OCI-LY1 (cell line): ENCODE measurements around the gene COMMD2.

ENCODE experiments used
- H2AFZ ChIP-seq: fragments of 200-600 bp; sonication (generic), shearing (Covaris generic); 2 replicates; pipeline ENCODE4 v1.6.0; 2014; ENCODE audit warnings: antibody characterized with exemption, mild to moderate bottlenecking, low read length
- H3F3A ChIP-seq: fragments of 200-600 bp; sonication (generic), shearing (Covaris generic); 2 replicates; pipeline ENCODE4 v1.6.0; 2014; ENCODE audit warnings: mild to moderate bottlenecking, antibody characterized with exemption, low read length, moderate library complexity; ENCODE audit not compliant: insufficient read depth
- H3K27ac ChIP-seq: fragments of 200-600 bp; sonication (generic); 2 replicates; pipeline ENCODE4 v1.5.1; 2014; ENCODE audit warnings: low read length, mixed run types, mild to moderate bottlenecking, low read depth; ENCODE audit not compliant: poor library complexity, severe bottlenecking
- H3K27me3 ChIP-seq: fragments of 200-600 bp; sonication (generic); 2 replicates; pipeline ENCODE4 v1.6.0; 2014; ENCODE audit warnings: antibody characterized with exemption, mild to moderate bottlenecking, low read length, moderate library complexity; ENCODE audit not compliant: insufficient read depth
- H3K36me3 ChIP-seq: fragments of 200-600 bp; sonication (generic); 2 replicates; pipeline ENCODE4 v1.6.1; 2014; ENCODE audit warnings: mild to moderate bottlenecking, antibody characterized with exemption, low read length, moderate library complexity, mixed read lengths; ENCODE audit not compliant: insufficient read depth
- H3K4me1 ChIP-seq: fragments of 200-600 bp; sonication (generic); 2 replicates; pipeline ENCODE4 v1.5.1; 2014; ENCODE audit warnings: mild to moderate bottlenecking, low read length, moderate library complexity; ENCODE audit not compliant: insufficient read depth, severe bottlenecking
- H3K4me2 ChIP-seq: fragments of 200-600 bp; sonication (generic), shearing (Covaris generic); 2 replicates; pipeline ENCODE4 v1.6.1; 2014; ENCODE audit warnings: low read length
- H3K4me3 ChIP-seq: fragments of 200-600 bp; sonication (generic); 2 replicates; pipeline ENCODE4 v1.5.1; 2014; ENCODE audit warnings: low read length, low read depth, mild to moderate bottlenecking, mixed read lengths; ENCODE audit not compliant: poor library complexity, severe bottlenecking
- H3K79me2 ChIP-seq: fragments of 200-600 bp; shearing (Covaris generic); 2 replicates; pipeline ENCODE4 v1.6.1; 2016; ENCODE audit warnings: mixed run types, low read length, mixed read lengths; ENCODE audit not compliant: insufficient read depth
- H3K9ac ChIP-seq: fragments of 200-600 bp; sonication (generic), shearing (Covaris generic); 2 replicates; pipeline ENCODE4 v1.6.1; 2014; ENCODE audit warnings: mild to moderate bottlenecking, low read length, mixed read lengths
- H3K9me2 ChIP-seq: fragments of 200-600 bp; sonication (generic), shearing (Covaris generic); 2 replicates; pipeline ENCODE4 v1.6.1; 2014; ENCODE audit warnings: low read depth, mild to moderate bottlenecking, low read length, mixed read lengths
- H3K9me3 ChIP-seq: fragments of 200-600 bp; shearing (Covaris generic); 2 replicates; pipeline ENCODE4 v1.6.1; 2014; ENCODE audit warnings: low read length, mixed read lengths
- H4K20me1 ChIP-seq: fragments of 200-600 bp; sonication (generic), shearing (Covaris generic); 2 replicates; pipeline ENCODE4 v1.6.0; 2016; ENCODE audit warnings: mild to moderate bottlenecking, low read length; ENCODE audit not compliant: insufficient read depth
- EZH2 ChIP-seq: fragments of 200-600 bp; sonication (generic), shearing (Covaris generic); IDR thresholded peaks from 2 replicates; pipeline ENCODE4 v1.8.0; 2017; ENCODE audit warnings: borderline replicate concordance, mixed run types, mild to moderate bottlenecking, antibody characterized with exemption, low read length, moderate library complexity, mixed read lengths
- TF ChIP-seq, protein P1 (sequence below): fragments of 200-600 bp; sonication (generic), shearing (Covaris generic); IDR thresholded peaks from 2 replicates; pipeline ENCODE4 v1.5.1; 2017; ENCODE audit warnings: mild to moderate bottlenecking, antibody characterized with exemption, low read length, moderate library complexity, mixed read lengths

The COMMD2 gene

DNA sequence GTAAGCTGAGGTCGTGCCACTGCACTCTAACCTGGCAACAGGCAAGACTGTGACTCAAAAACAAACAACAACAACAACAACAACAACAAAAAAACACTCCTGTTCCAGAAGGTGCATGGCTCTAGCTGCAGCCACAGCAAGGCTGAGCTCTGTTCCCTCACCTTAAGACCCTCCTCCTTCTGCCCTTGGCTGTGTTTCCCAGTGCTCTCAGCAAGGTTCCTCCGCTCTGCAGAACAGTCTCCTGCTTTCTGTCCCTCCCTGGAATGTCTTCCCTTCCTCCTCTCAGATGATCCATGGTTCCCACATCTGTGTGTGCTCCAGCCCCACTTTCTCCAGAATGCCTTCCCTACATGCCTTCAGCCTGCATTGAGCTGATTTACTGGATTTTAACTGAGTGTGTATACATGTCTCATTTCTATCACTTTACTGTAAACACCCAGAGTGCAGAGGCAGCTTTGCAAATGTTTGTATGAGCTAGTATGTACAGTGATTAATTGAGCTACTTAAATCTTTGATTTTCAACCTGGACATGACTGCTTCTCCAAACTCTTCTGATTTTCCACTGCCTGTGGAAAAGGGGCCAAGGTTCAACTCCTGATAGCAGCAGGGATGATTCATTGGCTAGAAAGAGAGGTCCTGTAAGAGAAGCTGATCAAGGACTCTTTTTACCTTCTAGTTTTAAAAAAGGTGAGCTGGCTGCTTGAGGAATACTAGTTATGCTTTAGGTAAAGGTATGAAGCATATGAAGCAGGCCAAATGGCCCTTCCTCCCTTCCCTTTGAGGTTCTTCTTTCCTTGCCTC, 25.3 kb upstream of the COMMD2 start:
- H3K4me1 ChIP-seq: peaks cover 14% of the 10 kb centered on the region
- no peak overlapping the region for H3K4me2 ChIP-seq
- H3K9me3 ChIP-seq: no peaks in the 10 kb centered on the region
- no peaks in the 10 kb centered on the region for H3K36me3 ChIP-seq
- H3K27ac ChIP-seq: no peak overlapping the region
- TF ChIP-seq EZH2: no peak
- TF ChIP-seq, protein P1, sequence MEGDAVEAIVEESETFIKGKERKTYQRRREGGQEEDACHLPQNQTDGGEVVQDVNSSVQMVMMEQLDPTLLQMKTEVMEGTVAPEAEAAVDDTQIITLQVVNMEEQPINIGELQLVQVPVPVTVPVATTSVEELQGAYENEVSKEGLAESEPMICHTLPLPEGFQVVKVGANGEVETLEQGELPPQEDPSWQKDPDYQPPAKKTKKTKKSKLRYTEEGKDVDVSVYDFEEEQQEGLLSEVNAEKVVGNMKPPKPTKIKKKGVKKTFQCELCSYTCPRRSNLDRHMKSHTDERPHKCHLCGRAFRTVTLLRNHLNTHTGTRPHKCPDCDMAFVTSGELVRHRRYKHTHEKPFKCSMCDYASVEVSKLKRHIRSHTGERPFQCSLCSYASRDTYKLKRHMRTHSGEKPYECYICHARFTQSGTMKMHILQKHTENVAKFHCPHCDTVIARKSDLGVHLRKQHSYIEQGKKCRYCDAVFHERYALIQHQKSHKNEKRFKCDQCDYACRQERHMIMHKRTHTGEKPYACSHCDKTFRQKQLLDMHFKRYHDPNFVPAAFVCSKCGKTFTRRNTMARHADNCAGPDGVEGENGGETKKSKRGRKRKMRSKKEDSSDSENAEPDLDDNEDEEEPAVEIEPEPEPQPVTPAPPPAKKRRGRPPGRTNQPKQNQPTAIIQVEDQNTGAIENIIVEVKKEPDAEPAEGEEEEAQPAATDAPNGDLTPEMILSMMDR: no peak
- H3K9me2 ChIP-seq: no peaks in the 10 kb centered on the region
- H3K27me3 ChIP-seq: no peaks in the 10 kb centered on the region
- H2AFZ ChIP-seq: no peak overlapping the region
- no peaks in the 10 kb centered on the region for H4K20me1 ChIP-seq
- H3F3A ChIP-seq: no peaks in the 10 kb centered on the region
- no peak overlapping the region for H3K4me3 ChIP-seq
- H3K79me2 ChIP-seq: no peaks in the 10 kb centered on the region
- H3K9ac ChIP-seq: no peak overlapping the region

DNA sequence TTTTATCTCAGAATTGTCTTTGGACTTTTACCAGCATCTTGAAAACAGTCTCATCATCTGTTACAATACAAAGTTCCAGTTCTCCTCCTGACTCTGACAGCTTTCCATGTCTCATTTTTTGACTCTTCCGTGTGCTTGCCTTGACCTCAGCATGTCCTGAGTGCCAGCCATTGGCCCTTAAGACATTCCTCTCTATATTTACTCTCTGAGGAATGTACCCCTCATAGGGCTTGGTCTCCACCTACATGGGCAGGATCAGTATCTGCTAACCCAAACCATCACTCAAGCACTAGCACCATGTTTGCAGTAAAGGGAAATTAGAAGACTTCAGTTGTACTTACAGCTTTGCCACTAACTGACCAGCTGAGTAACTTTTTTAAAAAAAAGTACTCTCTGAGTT, 23.9 kb upstream of the COMMD2 start:
- H4K20me1 ChIP-seq: no peaks in the 10 kb centered on the region

DNA sequence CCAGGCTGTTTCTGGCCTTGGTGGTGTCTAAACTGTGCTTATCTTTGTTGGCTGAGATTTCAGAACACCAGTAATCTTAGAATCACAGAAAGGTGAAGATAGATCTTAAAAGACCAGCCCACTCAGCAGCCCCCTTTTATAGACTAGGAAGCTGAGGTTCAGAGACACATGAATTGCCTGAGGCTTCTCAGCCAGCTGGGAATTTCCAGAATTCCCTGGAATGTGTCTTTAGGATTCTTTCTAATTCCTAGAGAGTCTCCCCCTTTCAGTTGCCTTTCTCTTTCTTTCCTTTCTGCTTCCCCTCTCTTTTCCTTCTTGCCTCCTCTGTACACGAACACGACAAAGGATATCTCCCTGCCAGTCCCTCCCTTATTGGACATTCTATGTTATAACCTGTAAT, 20.6 kb upstream of the COMMD2 start:
- no peak for TF ChIP-seq EZH2
- TF ChIP-seq, protein P1: no peak
- Histone ChIP-seq H4K20me1 (no peaks in the 10 kb centered on the region), H3K27me3 (no peaks in the 10 kb centered on the region), H3K4me3 (no peak overlapping the region), H3K27ac (no peak overlapping the region), H3K9ac (no peak overlapping the region), H3K79me2 (no peaks in the 10 kb centered on the region), H2AFZ (no peak overlapping the region), H3K9me2 (no peaks in the 10 kb centered on the region), H3K9me3 (no peaks in the 10 kb centered on the region), H3K4me2 (no peak overlapping the region), H3F3A (no peaks in the 10 kb centered on the region), H3K4me1 (no peaks in the 10 kb centered on the region), H3K36me3 (no peaks in the 10 kb centered on the region)

More for the DNA sequence above, 23.9 kb upstream of the COMMD2 start:
- Histone ChIP-seq H3K27ac (no peak overlapping the region), H3K9me3 (no peaks in the 10 kb centered on the region), H3K9ac (no peak overlapping the region), H3F3A (no peaks in the 10 kb centered on the region), H3K4me3 (no peak overlapping the region), H3K4me1 (peaks cover 7% of the 10 kb centered on the region), H3K79me2 (no peaks in the 10 kb centered on the region), H3K4me2 (no peak overlapping the region), H3K27me3 (no peaks in the 10 kb centered on the region), H2AFZ (no peak overlapping the region), H3K9me2 (no peaks in the 10 kb centered on the region), H3K36me3 (no peaks in the 10 kb centered on the region)
- TF ChIP-seq, protein P1: no peak
- TF ChIP-seq EZH2: no peak
